Ureter (tissue), 1 donor: Measurements from ENCODE around the gene NANS. TPM values are rescaled to one million over a fixed set of nuclear protein-coding genes. Genes with fewer than 3 reads are reported as not detected.
A peak's percentile ranks its signal among the peaks of the same experiment; 100 is the strongest.
"Not testable (repeated sequence)": the region's sequence is repeated elsewhere in the genome, so short reads cannot be mapped to it uniquely, and the experiment has no call there.

ENCODE experiments used
- DNase-seq: peaks from one replicate; pipeline ENCODE4 v3.0.0-alpha.2; 2020; ENCODE audit warnings: low spot score
- total RNA-seq: library from RNA; stranded (reverse); gene quantifications from one replicate; pipeline ENCODE4 v1.2.4, GENCODE V29; 2023
- donor health status: DM: yes; HTN: yes; CAD: no.

Gene NANS
- total RNA-seq, 1 donor from 2014 or later = 43.7 TPM

DNA sequence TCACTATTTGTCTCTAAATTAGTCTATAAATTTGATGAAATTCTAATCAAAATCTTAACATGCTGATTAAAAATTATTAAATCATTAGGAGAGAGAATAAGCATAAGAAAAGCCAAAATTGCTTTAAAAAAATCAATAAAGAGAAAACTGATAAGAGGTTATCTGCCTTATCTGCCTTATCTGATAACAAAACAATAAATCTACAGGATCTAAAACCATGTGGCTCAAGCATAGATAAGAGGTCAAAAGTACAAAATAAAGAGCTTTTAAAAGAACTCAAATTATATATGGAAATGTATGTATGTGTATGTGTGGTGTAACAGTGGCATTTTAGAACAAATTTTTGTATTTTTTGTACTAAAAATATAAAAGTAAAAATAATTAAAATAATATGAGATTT, 43.9 kb downstream of the NANS start:
- no peak for DNase-seq

DNA sequence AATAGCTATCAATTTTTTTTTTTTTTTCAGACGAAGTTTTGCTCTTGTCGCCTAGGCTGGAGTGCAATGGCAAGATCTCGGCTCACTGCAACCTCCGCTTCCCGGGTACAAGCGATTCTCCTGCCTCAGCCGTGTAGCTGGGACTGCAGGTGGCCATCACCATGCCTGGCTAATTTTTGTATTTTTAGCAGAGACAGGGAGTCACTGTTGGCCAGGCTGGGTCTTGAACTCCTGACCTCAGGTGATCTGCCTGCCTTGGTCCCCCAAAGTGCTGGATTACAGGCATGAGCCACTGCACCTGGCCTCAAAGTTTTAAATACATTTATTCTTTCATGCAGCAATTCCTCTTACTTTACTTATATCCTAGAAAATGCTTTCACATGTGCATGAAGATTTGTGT, 44.9 kb downstream of the NANS start:
- no peak for DNase-seq

DNA sequence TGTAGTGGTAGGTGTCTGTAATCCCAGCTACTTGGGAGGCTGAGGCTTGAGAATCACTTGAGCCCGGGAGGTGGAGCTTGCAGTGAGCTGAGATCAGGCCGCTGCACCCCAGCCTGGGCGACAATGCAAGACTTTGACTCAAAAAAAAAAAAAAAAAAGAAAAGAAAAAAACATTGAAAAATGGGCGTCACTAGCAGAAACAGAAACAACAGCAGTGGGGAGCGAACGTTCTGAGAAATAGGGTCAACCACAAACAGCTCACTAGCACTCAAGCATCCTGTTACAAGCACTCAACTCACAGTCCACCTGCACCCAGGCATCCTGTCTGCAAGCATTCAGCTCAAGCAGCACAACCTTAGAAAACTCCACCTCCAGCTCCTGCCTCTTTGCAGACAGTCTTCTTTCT, 45.3 kb downstream of the NANS start:
- no peak for DNase-seq

DNA sequence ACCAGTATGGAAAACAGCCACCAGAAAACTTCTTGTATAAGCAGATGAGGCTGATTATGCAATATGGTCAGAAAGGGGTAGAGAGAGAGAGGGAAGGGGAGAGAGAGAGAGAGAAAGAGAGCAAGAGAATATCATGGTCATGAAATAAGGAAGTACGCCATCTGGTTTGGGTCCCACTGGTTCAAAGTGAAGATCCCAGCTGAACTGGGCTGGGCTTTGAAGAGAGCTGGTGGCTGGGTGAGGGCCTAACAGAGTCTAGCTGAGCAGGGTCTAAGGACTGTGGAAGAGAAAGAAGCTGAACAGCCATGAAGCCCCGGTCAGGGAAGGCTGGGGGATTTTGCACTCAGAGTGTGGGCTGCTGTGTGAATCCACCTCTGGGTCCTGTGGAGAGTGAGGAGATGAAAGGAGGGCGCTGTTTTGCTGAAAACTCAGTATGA, 47.9 kb downstream of the NANS start:
- DNase-seq = no peak

DNA sequence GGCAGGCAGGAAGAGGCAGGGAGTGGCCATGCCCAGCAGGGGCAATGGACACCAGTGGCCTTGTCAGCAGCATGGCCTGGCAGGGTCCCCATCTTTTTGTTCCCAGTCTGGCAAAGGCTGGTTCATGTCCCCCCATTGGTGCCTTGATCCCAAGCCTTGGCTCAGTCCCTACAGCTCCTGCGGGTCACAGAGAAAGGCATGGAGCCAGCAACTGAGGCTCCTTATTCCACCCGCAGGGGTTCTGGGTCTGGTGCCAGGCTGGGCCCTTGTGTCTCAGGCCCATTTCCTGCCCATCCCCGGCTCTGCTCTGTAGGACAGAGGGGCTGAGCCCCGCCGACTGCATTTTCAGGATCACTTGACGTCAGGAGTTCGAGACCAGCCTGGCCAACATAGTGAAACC, 48.5 kb downstream of the NANS start:
- no peak for DNase-seq

DNA sequence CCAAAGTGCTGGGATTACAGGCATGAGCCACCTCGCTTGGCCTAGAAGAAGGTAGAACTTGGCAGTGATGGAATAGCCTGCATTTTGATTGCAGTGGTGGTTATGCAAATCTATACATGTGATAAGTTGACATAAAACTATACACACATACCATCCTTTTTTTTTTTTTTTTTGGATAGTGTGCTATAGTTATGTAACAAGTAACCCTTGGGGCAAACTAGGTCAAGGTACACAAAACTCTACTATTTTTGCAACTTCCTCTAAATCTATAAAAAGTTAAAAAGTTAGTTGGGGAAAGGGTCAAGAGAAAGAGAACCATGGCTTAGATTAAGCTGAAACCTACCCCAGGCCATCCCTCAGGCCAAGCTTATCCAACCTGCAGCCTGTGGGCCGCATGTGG, 51.4 kb downstream of the NANS start:
- no peak for DNase-seq

DNA sequence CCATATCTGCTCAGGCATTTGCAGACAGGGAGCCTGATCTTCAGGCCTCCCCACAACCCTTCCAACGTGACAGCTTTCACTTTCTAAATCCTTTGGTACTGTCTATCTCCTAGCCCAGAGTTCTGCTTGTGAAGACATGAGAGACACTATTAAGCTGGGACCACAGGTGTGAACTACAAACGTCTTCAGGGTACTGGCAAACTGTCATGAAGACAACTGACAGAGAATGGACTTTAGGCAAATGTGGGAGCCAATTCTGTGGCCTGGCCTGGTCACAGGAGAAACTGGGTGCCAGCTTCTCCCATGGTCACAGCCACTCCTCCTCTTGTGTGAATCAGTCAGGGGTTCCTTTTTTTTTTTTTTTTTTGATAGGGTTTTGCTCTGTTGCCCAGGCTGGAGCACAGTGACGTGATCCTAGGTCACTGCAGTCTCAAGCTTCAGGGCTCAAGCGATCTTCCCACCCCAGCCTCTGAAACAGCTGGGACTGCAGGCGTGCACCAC, 52.0 kb downstream of the NANS start:
- DNase-seq = no peak

DNA sequence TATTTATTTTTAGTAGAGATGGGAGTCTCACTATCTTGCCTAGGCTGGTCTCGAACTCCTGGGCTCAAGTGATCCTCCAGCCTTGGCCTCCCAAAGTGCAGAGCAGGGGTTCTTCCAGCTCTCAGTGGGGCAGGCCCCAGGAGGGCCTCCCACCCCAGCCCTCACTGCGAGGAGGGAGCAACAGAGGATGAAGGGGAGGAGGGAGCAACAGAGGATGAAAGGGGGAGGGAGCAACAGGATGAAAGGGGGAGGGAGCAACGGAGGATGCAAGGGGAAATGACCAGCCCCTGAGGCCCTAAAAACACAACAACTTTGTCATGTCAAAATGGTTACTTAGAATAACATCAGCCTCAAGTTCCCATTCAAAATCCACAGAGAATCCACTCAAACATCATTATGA, 52.5 kb downstream of the NANS start:
- DNase-seq = no peak

DNA sequence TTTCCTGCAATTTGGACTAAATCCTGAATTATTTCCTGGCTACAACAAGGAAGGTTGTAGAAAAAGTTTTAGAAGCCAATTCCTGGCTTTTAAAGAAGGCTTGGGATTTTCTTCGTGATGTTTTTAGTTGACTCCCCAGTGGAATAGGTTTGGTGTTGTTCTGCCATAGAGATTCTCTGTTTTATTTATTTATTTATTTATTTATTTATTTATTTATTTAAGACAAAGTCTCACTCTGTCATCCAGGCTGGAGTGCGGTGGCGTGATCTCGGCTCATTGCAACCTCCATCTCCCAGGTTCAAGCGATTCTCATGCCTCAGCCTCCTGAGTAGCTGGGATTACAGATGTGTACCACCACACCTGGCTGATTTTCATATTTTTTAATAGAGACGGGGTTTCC, 60.6 kb downstream of the NANS start:
- not testable (repeated sequence) for DNase-seq

DNA sequence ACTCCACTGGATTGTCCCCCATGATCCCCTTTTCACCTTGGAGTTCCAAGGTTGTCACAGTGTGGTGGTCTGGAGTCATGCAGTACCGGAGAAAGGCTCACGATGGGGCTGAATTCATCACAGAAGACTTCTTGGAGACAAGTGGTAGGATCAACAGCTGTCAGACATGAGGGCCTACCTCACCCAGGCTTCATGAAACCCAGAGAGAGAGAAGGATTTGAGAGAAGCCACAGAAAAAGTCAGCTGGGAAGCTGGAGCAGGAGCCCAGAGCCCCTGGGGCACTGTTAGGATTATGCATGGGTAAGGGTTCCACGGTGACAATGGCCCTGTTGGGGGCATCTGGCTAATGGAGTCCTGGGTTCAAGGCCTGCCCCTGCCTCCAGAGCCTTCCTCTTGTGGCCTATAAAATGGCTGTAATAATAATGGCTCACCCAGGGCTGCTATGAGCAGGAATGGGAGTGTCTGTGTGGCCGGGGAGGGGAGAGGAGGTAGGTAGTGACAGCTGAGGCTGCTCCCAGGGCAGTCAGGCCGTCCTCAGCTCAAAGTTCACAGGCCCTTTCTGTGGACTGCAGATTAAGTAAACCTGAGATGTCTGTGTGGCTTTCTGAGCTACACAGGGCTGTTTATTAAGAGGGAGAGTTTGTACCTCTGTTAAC, 61.6 kb downstream of the NANS start:
- DNase-seq = no peak

DNA sequence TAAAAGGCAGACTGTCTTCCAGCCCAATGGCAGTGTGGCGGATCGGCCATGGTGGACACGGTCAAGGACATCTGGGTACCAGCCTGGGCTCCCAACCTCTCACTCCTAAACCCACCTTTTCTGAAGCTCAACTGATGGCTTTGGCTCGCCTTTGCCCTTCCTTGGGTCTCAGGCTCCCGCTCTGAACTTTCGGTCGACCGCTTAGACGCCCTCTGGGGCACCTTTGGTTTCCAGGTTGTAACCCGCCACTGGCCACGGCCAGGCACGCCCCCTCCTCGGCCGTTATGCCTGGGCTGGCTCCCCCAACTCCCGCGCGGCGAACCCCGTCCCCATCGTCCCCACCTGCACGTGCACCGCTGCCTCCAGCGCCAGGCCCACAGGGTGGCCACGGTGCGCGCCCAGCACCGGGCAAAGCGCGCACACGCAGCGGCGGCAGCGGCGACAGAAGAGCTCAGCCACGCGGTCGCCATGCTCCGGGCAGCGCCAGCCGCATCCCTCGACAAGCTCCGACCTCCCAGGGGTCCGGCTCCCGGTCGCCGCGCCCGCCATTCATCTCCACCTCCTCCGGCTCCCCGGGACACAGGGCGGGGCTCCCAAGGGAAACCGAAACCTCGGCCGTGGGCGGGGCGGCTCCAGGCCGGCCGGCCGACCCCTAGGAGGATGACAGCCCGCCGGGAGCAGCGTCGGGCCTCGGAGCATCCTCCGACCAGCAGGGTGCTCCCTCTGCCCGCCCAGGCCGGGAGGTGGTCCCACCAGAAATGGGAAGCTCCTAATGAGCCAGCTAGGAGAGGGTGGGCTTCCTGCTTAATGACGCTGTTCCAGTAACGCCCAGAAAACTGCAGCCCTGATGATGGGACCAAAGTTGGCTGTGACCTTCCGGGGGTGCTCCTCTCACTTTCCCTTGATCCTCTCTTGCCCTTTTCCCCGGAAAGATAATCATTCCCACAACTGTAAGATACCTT, 62.4 kb downstream of the NANS start, which contains the start of gene TRIM14:
TSS of gene TRIM14 (minus strand) at position 583 of the 962 bp plus-strand sequence. CDS start at position 549, 34 bp downstream.
- DNase-seq = peak; percentile 72

DNA sequence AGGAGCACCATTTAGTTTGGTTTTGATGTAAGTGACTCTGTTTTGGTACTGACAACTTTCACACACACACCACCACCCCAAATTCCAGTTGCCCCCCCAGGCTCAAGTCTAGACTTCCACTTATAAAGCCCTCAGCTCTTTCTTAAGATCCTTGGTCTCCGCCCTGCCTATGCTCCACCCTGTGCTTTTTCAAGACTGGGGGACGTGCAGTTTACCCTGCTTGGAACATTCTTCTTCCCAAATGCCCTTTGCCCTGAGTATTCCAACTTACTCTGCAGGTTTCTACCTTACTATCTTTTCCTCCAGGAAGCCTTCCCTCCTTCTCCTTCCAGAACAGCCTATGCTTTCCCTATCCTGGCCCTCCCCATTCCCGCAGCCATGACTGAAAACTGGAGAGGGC, 63.9 kb downstream of the NANS start:
- DNase-seq = no peak

DNA sequence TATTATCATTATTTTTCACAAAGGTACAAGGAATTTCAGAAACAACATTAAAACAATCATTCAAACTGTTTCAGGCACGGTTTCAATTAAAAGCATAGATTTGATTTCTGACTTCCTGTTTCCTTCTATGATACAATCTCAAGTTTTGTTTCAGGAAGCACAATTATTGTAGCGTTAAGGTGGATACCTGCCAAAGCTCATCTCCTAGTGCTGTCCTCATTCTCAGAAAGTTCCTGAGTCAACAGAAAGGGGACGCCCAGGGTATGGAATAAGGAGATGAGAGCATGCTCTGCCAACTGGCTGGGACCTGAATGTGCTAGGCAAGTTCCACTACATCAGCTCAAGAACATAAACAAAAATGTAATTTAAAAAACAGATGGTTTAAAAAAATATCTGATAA, 64.5 kb downstream of the NANS start:
- no peak for DNase-seq

DNA sequence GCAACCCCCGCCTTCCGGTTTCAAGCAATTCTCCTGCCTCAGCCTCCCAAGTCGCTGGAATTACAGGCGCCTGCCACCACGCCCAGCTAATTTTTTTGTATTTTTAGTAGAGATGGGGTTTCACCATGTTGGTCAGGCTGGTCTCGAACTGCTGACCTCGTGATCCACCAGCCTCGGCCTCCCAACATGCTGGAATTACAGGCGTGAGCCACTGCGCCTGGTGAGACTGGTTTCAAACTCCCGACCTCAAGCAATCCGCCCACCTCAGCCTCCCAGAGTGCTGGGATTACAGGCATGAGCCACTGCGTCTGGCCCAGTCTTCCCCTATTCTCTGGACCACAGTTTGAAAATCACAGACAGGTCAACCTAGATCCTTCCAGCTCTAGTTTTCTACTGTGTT, 67.6 kb downstream of the NANS start:
- not testable (repeated sequence) for DNase-seq

DNA sequence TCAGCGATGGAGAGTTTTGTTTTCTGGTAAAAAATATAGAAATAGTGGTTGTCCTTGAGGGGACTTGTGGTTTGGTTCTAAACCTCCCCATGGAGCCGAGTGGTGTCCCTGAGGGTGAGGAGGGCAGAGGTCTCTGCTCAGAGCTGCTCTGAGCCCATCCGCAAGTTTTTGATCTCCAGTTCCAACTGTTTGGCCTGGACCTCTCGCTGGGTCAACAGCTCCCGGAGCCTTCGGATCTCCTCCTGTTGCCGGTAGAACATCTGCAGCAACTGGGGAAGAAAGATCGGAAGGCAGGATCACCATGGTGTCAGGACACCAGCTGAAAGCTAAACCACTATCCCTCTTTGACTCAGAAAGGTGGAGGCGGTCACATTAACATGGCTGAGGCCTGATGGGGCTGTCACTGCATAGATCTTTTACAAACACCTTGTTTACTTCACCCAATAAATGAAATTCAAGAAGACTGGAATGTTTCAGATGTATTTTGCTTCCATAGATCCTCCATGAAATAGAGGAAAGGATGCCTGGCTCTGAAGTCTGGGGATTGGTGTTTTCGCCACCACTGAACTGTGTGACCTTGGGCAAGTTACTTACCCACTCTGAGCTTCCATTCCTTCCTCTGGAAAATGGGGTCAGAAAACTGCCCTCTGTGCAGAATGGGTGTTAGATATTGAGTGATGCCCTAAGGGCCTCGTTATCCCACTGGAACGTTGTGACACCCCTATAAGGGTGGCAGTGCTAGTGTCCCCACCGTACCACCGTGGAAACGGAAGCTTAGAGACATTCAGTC, 68.3 kb downstream of the NANS start:
- no peak for DNase-seq

DNA sequence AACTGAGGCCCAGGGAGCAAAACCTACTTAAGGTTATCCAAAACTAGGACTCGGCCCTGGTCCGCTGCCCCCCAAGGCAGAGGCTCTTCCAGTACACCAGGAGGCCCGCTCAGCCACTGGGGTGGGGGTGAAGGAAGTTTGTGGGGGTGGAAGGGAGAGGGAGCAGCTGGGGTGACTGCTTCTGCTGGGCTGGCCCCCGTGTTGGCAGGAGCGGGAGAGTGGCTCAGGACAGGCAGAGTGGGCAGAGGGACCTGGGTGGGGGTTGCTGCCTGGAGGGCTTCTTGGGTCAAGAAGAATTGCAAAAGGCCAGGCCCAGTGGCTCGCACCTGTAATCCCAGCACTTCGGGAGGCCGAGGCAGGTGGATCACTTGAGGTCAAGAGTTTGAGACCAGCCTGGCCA, 70.7 kb downstream of the NANS start:
- no peak for DNase-seq

DNA sequence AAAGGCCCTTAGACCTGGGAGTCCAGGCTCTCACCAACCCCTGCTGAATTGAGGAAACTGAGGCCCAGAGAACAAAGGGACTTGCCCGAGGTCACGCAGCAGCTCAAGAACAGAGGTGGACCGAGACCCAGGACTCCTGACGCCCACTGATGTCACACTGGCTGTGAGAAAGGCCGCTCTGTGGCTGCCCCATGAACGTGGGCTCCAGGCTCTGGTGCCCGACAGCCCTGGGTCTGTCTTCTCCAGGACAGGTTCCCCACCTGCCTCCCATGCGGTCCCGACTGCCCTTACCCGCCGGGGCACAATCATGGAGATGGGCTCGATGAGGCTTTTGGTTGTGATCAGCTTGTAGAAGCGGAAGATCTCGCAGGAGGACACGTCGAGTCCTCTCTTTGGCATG, 71.8 kb downstream of the NANS start:
- no peak for DNase-seq

DNA sequence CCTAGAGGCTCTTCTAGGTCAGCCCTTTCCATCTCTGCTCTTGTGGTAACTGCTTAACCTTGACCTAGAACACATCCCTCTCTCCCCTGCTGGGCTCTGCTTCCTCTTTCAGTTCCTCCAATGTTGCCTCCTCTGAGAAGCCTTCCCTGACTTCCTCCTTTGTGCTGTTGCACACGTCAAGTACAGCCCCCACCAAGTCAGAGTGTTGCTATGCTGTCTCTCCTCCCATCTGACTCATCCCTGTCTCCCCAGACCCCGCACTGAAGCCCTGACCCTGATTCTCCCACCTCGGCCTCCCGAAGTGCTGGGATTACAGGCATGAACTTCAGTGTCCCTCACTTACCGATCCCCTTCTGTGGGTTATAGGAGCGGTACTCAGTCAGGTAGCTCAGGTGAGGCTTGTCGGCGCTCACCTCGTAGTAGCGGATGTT, 72.9 kb downstream of the NANS start:
- DNase-seq = no peak

DNA sequence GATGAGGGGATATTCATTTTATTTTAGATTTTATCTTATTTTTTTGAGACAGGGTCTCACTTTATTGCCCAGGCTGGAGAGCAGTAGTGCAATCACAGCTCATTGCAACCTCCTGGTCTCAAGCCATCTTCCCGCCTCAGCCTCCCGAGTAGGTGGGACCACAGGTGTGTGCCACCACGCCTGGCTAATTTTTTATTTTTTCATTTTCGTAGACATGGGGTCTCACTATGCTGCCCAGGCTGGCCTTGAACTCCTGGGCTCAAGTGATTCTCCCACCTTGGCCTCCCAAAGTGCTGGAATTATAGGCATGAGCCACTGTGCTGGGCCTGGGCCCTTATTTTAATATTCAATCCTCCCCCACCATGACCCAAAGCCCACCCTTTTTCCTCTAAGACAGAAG, 73.5 kb downstream of the NANS start:
- not testable (repeated sequence) for DNase-seq

DNA sequence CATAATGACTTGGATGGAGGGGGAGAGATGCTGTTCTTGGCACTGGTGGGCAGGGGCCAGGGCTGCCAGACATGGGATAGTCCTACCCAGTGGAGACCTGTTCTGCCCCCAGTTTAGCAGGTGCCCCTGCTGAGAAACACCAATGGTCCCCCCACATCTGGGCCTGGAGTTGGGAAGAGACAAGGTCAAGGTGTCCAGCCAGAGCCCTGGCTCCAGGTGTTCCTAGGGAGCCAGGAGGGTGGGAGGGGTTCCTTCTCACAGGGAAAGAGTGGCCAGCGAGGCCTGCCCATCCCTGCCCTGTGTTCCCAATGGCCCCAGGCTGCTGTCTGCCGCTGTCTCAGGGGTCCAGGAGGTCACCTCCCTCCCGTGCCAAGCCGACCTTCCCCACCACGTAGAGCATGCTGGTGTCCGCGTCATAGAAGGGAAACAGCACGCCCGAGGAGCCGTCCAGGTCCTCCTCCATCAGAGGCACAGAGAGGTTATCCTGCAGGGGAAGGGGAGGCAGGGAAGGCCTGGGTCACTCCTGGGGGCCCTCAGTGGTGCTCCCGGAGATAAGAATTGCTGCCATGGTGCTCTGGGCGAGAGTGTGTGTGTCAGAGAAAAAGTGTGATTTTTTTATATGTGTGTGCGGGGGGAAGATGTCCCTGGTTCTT, 74.2 kb downstream of the NANS start:
- DNase-seq = no peak

DNA sequence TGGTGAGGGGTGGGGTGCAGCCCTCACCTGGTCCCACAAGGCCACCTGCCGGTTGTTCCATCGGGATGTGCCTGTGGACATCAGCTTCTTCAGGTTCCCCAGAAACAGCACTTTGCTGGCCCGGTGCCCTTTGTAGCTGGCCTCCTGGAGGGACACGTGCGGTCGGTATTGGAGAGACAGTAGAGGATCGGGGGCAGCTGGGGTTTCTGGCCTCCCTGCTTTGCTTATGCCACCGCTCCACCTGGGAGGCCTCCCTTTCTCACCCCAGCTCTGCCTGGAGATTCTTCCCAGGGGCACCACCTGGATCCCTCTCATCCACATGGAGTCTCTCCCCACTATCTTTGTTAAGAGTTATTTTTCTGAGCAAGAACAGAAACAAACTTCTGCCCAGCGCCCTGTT, 75.6 kb downstream of the NANS start:
- DNase-seq = no peak
